ENCODE results near the gene SEPTIN1. TPM values are rescaled to one million over a fixed set of nuclear protein-coding genes. Genes with fewer than 3 reads are reported as not detected.

SEPTIN1 gene
- total RNA-seq, 1 experiment from 2014 or later = 3.4 TPM

DNA sequence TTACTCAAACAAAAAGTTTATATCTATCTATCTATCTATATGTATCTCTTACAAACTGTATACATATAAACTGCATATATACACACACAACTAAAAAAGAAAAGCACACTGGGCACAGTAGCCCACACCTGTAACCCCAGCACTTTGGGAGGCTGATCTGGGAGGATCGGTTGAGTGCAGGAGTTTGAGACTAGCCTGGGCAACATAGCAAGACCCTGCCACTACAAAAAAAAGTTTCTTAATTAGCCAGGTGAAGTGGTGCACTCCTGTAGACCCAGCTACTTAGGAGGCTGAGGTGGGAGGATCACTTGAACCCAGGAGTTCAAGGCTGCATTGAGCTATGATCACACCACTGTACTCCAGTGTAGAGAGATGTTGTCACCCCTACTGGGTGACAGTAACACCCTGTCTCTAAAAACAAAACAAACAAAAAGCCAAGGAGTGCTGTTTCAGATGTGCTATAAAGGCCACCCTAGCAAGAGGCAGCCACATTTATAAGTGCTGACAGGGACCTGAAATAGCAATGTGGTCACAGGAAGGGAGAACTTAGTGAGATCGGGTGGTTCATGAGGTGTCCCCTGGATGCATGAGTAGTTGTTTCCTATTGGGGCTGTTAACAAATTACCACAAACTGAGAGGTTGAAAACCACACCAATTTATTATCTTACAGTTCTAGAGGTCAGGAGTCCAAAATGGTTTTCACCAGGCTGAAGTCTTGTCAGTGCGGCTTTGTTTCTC is 32.1 kb downstream of the SEPTIN1 start (continued):
- TF ChIP-seq FOSL1 (IDR thresholded peaks at IDR 0.05; ENCODE audit: low read depth) (no peak), TCF7L2 (IDR thresholded peaks at IDR 0.05; ENCODE audit: borderline replicate concordance, extremely low read depth, insufficient read depth, insufficient read length) (no peak), SP1 (IDR thresholded peaks at IDR 0.05; ENCODE audit: low read depth) (no peak)

- peaks cover 27% of the 10 kb centered on the region for H3K79me2 ChIP-seq (ENCODE audit: insufficient read depth, low read length)
- no TSS peak for BruUV-seq (replicated peaks)
- no peak overlapping the region for H3K27ac ChIP-seq (ENCODE audit: low read depth, low read length)
- H2AFZ ChIP-seq (ENCODE audit: low read depth, low read length, poor library complexity, severe bottlenecking) = no peak overlapping the region
- H3K4me1 ChIP-seq (ENCODE audit: control insufficient read depth in 1 of 2, insufficient read depth in 2 of 2, low read length in 2 of 2) = peaks cover 27 to 31% of the 10 kb centered on the region in 2 experiments
- no peak overlapping the region for H3K9ac ChIP-seq (ENCODE audit: low read length)
- no peak overlapping the region for H3K4me3 ChIP-seq (replicated peaks in 1 of 2; ENCODE audit: low read depth in 1 of 2, low read length in 2 of 2)
- CTCF ChIA-PET = no interaction called here
- intact Hi-C loops (cut with micrococcal nuclease) = no loop called here
- H4K20me1 ChIP-seq (ENCODE audit: insufficient read depth) = no peaks in the 10 kb centered on the region
- DNase-seq (ENCODE audit: low read depth, low spot score) (no peak), ATAC-seq (no peak)
- H3K9me2 ChIP-seq (ENCODE audit: insufficient read depth) = no peaks in the 10 kb centered on the region
- H3K9me3 ChIP-seq (ENCODE audit: control insufficient read depth in 1 of 2, insufficient read depth in 1 of 2, low read depth in 1 of 2, low read length in 2 of 2) = no peaks in the 10 kb centered on the region
- no peak overlapping the region for H3K4me2 ChIP-seq (ENCODE audit: low read length)
- POLR2A ChIA-PET = no interaction called here
- RAD21 ChIA-PET (ENCODE audit: low non-redundant PET in 1 of 2, low total read pairs in 2 of 2, uncharacterized antibody in 2 of 2, unreplicated experiment in 2 of 2) = no interaction called here
- TF ChIP-seq CTCF (IDR thresholded peaks at IDR 0.05 in 2 of 3, conservative IDR thresholded peaks at IDR 0.05 in 1 of 3; ENCODE audit: borderline replicate concordance in 1 of 3, insufficient read depth in 1 of 3, low read depth in 2 of 3, low read length in 2 of 3) (no peak), POLR2A (IDR thresholded peaks at IDR 0.05; ENCODE audit: borderline replicate concordance, extremely low read depth, insufficient read depth, insufficient read length) (no peak), YY1 (IDR thresholded peaks at IDR 0.05; ENCODE audit: extremely low read depth, insufficient replicate concordance, low read depth, low read length) (no peak), ZNF274 (IDR thresholded peaks at IDR 0.05; ENCODE audit: low read depth, low read length) (no peak), MAX (IDR thresholded peaks at IDR 0.05) (no peak), CBX3 (IDR thresholded peaks at IDR 0.05; ENCODE audit: low read depth) (no peak), SRF (IDR thresholded peaks at IDR 0.05; ENCODE audit: low read depth) (no peak), ELF1 (IDR thresholded peaks at IDR 0.05; ENCODE audit: borderline replicate concordance, low read depth) (no peak), POLR2AphosphoS5 (IDR thresholded peaks at IDR 0.05; ENCODE audit: low read depth, low read length) (no peak), EZH2phosphoT487 (IDR thresholded peaks at IDR 0.05; ENCODE audit: borderline replicate concordance) (no peak), JUND (IDR thresholded peaks at IDR 0.05) (no peak), REST (IDR thresholded peaks at IDR 0.05; ENCODE audit: low read depth) (no peak), SP1 (IDR thresholded peaks at IDR 0.05; ENCODE audit: low read depth) (no peak), SIN3A (IDR thresholded peaks at IDR 0.05; ENCODE audit: low read depth) (no peak), FOSL1 (IDR thresholded peaks at IDR 0.05; ENCODE audit: low read depth) (no peak), TCF7L2 (IDR thresholded peaks at IDR 0.05; ENCODE audit: borderline replicate concordance, extremely low read depth, insufficient read depth, insufficient read length) (no peak), ZFX (IDR thresholded peaks at IDR 0.05) (no peak), EZH2 (IDR thresholded peaks at IDR 0.05) (no peak), CEBPB (IDR thresholded peaks at IDR 0.05; ENCODE audit: low read depth) (no peak)
- H3K27me3 ChIP-seq (ENCODE audit: insufficient read depth, low read length) = no peaks in the 10 kb centered on the region
- H3K36me3 ChIP-seq (ENCODE audit: control insufficient read depth in 1 of 2, insufficient read depth in 2 of 2, low read length in 2 of 2) = peaks cover 9 to 30% of the 10 kb centered on the region in 2 experiments; a peak in 2 of 4 replicates
Measured at GRCh38 chr16:30349675-30350074, 32.7 kb downstream of the SEPTIN1 start.

Data from HCT116 (cell line).